Measurements from ENCODE around the gene DGKQ. TPM values are rescaled to one million over a fixed set of nuclear protein-coding genes. Genes with fewer than 3 reads are reported as not detected.

Gene DGKQ
- total and polyA plus RNA-seq, 9 of the 15 experiments (the other 6 are each of a cell fraction or from before 2014, with no cell fraction given) = 0.17 to 22.0 (median 5.6) TPM

GRCh38 chr4:993111-994029 lies 20.0 kb upstream of the DGKQ start, which contains the start of gene SLC26A1 (continued):
- TF ChIP-seq E2F6 (IDR thresholded peaks at IDR 0.05; ENCODE audit: borderline replicate concordance in 1 of 2, extremely low read depth in 1 of 2, insufficient read depth in 1 of 2, insufficient read length in 1 of 2, low read depth in 1 of 2, low read length in 1 of 2, poor library complexity in 1 of 2, severe bottlenecking in 1 of 2) (peak in 1 of 2 experiments; percentile 40), RFX7 (CRISPR knock-in tag; IDR thresholded peaks at IDR 0.05) (no peak), PRDM10 (IDR thresholded peaks at IDR 0.05; ENCODE audit: partially characterized antibody) (peak; percentile 50), E2F1 (CRISPR knock-in tag; IDR thresholded peaks at IDR 0.05) (0 out of 2 replicates have a peak, but pooled peaks have one; percentile 0), SMARCA5 (IDR thresholded peaks at IDR 0.05) (0 out of 2 replicates have a peak, but pooled peaks have one; percentile 37), ZBTB7A (IDR thresholded peaks at IDR 0.05; ENCODE audit: borderline replicate concordance, control insufficient read depth, low read depth, low read length) (peak; percentile 68; the same call in 1 of the 2 replicates), ZNF592 (IDR thresholded peaks at IDR 0.05) (peak; percentile 47), CTBP1 (IDR thresholded peaks at IDR 0.05; ENCODE audit: borderline replicate concordance) (0 out of 2 replicates have a peak, but pooled peaks have one; percentile 1), NFE2 (IDR thresholded peaks at IDR 0.05; ENCODE audit: low read depth) (peak; percentile 93), ZNF740 (CRISPR knock-in tag; IDR thresholded peaks at IDR 0.05) (0 out of 2 replicates have a peak, but pooled peaks have one; percentile 47), ZNF740 (tag; IDR thresholded peaks at IDR 0.05) (no peak)
